NT2/D1 (cell line): ENCODE results near the gene SLC2A1.

Experiments used
- DNase-seq: peaks from one replicate; pipeline ENCODE4 v3.0.0-alpha.2; 2011; ENCODE audit warnings: low read depth, low spot score
- H3K27me3 ChIP-seq: 2 replicates; pipeline ENCODE4 v1.6.0; 2011; ENCODE audit warnings: mild to moderate bottlenecking; ENCODE audit not compliant: insufficient read length, insufficient read depth
- H3K36me3 ChIP-seq: 2 replicates; pipeline ENCODE4 v1.6.1; 2011; ENCODE audit warnings: mild to moderate bottlenecking, low read length, mixed read lengths; ENCODE audit not compliant: insufficient read depth, insufficient read length
- H3K4me1 ChIP-seq: 2 replicates; pipeline ENCODE4 v1.5.1; 2011; ENCODE audit not compliant: insufficient read depth, insufficient read length
- H3K4me3 ChIP-seq: 2 replicates; pipeline ENCODE4 v1.5.1; 2011; ENCODE audit warnings: low read depth; ENCODE audit not compliant: insufficient read length
- H3K9ac ChIP-seq: 2 replicates; pipeline ENCODE4 v1.6.0; 2011; ENCODE audit warnings: low read depth; ENCODE audit not compliant: insufficient read length
- H3K9me3 ChIP-seq: 2 replicates; pipeline ENCODE4 v1.5.1; 2011; ENCODE audit warnings: mild to moderate bottlenecking, low read length; ENCODE audit not compliant: insufficient read depth
- SUZ12 ChIP-seq: IDR thresholded peaks from 2 replicates; pipeline ENCODE4 v1.6.1; 2011; ENCODE audit not compliant: insufficient read length, insufficient read depth; ENCODE audit errors: extremely low read depth
- YY1 ChIP-seq: IDR thresholded peaks from 2 replicates; pipeline ENCODE4 v1.6.1; 2011; ENCODE audit not compliant: insufficient read length, insufficient read depth
- ZNF274 ChIP-seq: IDR thresholded peaks from 2 replicates; pipeline ENCODE4 v1.6.1; 2011; ENCODE audit warnings: mild to moderate bottlenecking, low read depth, low read length

The SLC2A1 gene

DNA sequence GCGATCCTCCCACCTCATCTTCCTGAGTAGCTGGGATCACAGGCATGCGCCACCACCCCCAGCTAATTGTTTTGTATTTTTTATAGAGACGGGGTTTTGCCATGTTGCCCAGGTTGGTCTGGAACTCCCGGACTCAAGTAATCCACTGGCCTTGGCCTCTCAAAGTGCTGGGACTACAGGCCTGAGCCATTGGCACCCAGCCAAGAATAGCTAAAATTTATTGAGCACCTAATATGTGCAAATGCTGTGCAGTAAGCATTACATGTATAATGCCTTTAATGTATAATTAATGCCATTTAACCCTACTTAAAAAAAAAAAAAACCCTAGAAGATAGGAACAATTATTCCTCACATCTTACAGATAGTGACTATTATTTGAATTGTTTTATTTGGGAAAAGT lies 69.4 kb downstream of the SLC2A1 start:
- peaks cover 3% of the 10 kb centered on the region for H3K27me3 ChIP-seq
- H3K9ac ChIP-seq = no peak overlapping the region
- no peak overlapping the region for H3K4me3 ChIP-seq
- TF ChIP-seq YY1 = no peak
- TF ChIP-seq ZNF274 = no peak
- no peak for TF ChIP-seq SUZ12
- DNase-seq = no peak
- no peaks in the 10 kb centered on the region for H3K36me3 ChIP-seq
- no peaks in the 10 kb centered on the region; the same call in 1 of the 2 replicates for H3K9me3 ChIP-seq
- H3K4me1 ChIP-seq = no peaks in the 10 kb centered on the region

DNA sequence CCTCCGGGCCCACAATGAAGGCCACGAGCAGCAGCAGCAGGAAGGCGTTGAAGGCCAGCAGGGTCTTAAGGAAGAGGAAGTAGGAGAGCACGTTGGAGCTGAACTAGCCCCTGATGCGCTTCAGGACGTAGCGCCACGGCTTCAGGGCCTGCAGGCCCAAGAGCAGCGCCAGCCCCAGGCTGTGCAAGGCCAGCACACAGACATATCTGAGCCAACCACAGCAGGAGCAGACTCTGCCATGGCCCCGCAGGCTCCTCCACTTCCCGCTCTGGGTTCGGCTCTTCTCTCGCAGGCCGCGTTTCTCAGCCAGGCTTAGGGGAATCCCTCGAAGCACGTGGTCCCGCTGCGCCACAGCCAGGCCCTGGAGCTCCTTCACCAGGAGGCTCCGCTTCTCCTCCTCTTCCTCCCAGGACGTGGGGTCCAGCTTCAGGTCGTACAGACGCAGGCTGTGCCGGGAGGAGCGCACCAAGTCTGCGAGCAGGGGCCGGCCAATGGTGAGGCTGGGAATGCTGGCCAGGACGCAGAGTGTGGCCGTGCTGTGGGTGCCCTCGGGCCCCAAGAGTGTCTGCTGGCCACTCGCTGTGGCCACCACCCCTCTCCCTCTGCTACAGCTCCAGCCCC lies 70.5 kb downstream of the SLC2A1 start:
- TF ChIP-seq YY1 (no peak), ZNF274 (no peak), SUZ12 (no peak)
- H3K4me3 ChIP-seq = no peak overlapping the region
- H3K9me3 ChIP-seq = no peaks in the 10 kb centered on the region
- DNase-seq = no peak
- H3K27me3 ChIP-seq = peaks cover 3% of the 10 kb centered on the region
- no peaks in the 10 kb centered on the region for H3K36me3 ChIP-seq
- H3K9ac ChIP-seq = no peak overlapping the region
- no peaks in the 10 kb centered on the region for H3K4me1 ChIP-seq

DNA sequence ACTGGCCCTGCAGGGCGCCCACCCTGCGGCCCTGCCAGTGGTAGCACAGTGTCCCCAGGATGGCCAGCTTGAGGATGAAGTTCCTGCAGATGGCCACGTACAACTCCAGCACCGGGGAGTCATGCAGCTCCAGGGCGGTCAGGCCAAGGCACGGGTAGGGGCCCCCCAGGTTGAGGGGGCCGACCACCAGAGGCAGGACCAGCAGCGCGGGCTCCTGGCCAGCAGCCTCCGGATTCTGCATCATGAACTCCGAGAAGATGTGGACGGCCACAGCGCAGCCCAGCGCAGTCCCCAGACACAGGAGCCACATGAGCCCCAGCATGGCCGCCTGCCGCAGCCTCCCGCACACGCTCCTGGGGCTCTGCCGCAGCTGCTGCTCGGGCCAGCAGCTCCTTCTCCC lies 71.3 kb downstream of the SLC2A1 start:
- TF ChIP-seq SUZ12 = no peak
- no peak for TF ChIP-seq YY1
- no peak for TF ChIP-seq ZNF274
- no peak for DNase-seq
- no peaks in the 10 kb centered on the region for H3K36me3 ChIP-seq
- H3K27me3 ChIP-seq = peaks cover 3% of the 10 kb centered on the region
- no peak overlapping the region for H3K9ac ChIP-seq
- no peaks in the 10 kb centered on the region for H3K9me3 ChIP-seq
- no peak overlapping the region for H3K4me3 ChIP-seq
- no peaks in the 10 kb centered on the region for H3K4me1 ChIP-seq

DNA sequence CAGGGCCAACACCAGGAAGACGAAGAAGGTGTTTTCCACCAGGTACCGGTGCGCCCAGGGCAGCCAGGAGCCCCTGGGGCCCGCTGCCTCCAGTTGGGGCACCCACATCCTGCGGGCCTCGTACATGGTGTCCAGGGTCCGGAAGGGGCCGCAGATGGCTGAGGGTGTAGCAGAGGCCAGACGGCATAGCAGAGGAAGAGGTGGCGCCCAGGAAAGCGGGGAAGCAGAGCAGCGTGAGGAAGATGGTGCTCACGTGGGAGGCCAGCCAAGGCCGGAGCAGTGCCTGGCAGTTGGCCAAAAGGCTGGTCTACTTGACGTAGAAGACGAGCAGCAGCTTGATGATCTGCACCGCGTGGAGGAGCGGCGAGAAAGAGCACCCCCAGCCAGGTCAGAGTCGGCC lies 71.9 kb downstream of the SLC2A1 start:
- no peak for TF ChIP-seq ZNF274
- no peak for TF ChIP-seq SUZ12
- TF ChIP-seq YY1 = no peak
- Histone ChIP-seq H3K4me3 (no peak overlapping the region), H3K9me3 (no peaks in the 10 kb centered on the region), H3K4me1 (no peaks in the 10 kb centered on the region), H3K27me3 (peaks cover 3% of the 10 kb centered on the region), H3K36me3 (no peaks in the 10 kb centered on the region), H3K9ac (no peak overlapping the region)
- no peak for DNase-seq

DNA sequence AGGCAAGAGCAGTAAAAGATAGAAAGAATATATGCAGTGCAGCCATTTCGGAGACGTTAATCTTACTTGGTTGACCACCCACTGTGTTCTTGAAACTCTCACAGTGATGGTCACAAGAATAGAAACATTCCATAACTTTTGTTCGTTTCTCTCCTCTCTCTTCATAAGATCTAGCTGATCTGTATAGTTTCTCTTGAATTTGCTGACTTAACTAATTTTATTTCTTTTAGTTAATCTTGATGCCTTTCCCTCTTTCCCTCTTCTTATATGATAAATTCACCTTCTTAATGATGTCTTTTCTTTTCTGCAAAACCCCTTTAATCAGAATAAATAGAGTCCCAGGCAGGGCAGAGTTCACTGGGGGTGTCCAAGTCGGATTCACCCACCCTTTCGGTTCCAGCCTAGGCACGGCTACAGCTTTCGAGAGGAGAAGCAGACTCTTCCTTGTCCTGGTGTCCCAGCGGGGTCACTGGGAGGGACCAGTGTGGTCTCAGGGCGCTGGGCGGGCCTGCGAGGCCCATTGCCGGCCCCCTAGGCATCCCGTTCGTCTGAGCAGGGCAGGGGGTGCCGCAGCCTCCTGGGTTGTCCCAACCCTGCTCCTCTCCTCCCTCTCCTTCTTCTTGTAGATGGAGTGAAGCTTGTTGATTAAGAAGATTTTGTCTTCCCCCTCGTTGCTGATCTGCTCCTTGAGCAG lies 72.5 kb downstream of the SLC2A1 start:
- Histone ChIP-seq H3K9ac (no peak overlapping the region), H3K4me1 (no peaks in the 10 kb centered on the region), H3K27me3 (peaks cover 3% of the 10 kb centered on the region), H3K36me3 (no peaks in the 10 kb centered on the region), H3K9me3 (0 out of 2 replicates have a peak, but pooled peaks cover under 1% of the 10 kb centered on the region), H3K4me3 (no peak overlapping the region)
- DNase-seq = no peak
- TF ChIP-seq SUZ12 (no peak), ZNF274 (no peak), YY1 (no peak)

DNA sequence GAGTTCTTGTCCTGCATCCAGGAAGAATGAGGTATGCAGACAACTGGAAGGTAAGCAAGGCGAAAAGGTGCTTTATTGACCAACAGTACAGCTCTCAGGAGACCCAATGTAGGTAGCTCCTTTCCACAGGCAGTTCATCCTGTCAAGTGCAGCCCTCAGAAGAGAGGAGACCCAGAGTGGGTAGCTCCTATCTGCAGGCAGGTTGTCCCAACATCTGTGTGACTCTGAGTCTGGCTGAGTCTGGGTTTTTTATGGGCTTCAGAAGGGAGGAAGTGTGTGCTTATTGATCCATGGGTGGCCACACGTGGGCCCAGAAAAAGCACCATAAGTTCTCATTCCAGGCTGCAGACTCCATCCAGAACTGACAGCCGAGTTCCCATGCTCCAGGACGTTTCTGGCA lies 78.3 kb downstream of the SLC2A1 start:
- Histone ChIP-seq H3K4me3 (no peak overlapping the region), H3K36me3 (no peaks in the 10 kb centered on the region), H3K27me3 (no peaks in the 10 kb centered on the region), H3K9ac (no peak overlapping the region), H3K4me1 (no peaks in the 10 kb centered on the region), H3K9me3 (peaks cover 18% of the 10 kb centered on the region; the same call in 1 of the 2 replicates)
- DNase-seq = no peak
- TF ChIP-seq ZNF274 (no peak), YY1 (no peak), SUZ12 (no peak)

DNA sequence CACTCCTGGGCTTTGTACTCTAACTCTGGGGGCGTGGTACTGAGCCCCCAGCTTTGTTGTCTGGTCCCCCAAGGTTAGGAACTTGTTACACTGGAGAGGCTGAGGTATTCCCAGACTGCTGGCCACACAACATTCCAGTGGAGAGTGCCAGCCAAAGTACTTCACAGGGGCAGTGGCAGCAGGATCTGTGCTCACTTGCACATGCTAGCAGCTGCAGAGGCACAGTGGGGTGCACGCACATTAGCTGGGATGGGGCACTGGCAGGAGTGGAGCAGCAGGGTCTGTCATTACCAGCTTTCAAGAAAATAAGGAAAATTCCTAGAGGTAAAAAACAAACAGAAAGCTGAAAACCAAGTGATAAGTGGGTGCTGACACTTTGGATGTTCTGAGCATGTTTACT lies 81.3 kb downstream of the SLC2A1 start:
- Histone ChIP-seq H3K36me3 (no peaks in the 10 kb centered on the region), H3K9me3 (peaks cover 18% of the 10 kb centered on the region; the same call in 1 of the 2 replicates), H3K27me3 (no peaks in the 10 kb centered on the region), H3K9ac (no peak overlapping the region), H3K4me1 (no peaks in the 10 kb centered on the region), H3K4me3 (no peak overlapping the region)
- no peak for TF ChIP-seq ZNF274
- TF ChIP-seq YY1 = no peak
- TF ChIP-seq SUZ12 = no peak
- DNase-seq = no peak
